Measurements from ENCODE around the gene GJD3.
"Not testable (repeated sequence)": the region's sequence is repeated elsewhere in the genome, so short reads cannot be mapped to it uniquely, and the experiment has no call there.

- TF ChIP-seq POLR2A (IDR thresholded peaks at IDR 0.05) = not testable (repeated sequence)
- TF ChIP-seq, protein P1, sequence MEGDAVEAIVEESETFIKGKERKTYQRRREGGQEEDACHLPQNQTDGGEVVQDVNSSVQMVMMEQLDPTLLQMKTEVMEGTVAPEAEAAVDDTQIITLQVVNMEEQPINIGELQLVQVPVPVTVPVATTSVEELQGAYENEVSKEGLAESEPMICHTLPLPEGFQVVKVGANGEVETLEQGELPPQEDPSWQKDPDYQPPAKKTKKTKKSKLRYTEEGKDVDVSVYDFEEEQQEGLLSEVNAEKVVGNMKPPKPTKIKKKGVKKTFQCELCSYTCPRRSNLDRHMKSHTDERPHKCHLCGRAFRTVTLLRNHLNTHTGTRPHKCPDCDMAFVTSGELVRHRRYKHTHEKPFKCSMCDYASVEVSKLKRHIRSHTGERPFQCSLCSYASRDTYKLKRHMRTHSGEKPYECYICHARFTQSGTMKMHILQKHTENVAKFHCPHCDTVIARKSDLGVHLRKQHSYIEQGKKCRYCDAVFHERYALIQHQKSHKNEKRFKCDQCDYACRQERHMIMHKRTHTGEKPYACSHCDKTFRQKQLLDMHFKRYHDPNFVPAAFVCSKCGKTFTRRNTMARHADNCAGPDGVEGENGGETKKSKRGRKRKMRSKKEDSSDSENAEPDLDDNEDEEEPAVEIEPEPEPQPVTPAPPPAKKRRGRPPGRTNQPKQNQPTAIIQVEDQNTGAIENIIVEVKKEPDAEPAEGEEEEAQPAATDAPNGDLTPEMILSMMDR (IDR thresholded peaks at IDR 0.05) = not testable (repeated sequence)
Measured at GRCh38 chr17:40414312-40414711, 49.8 kb upstream of the GJD3 start.
